Liver (tissue), 9 donors: ENCODE data around the gene SNX20. TPM values are rescaled to one million over a fixed set of nuclear protein-coding genes. Genes with fewer than 3 reads are reported as not detected.

Experiments used
- DNase-seq: peaks from one replicate; pipeline ENCODE4 v3.0.0-alpha.2; 2017; ENCODE audit warnings: low spot score
- H3K27ac ChIP-seq, 2 donors: one replicate each; pipeline ENCODE4 v1.7.0; 2013; ENCODE audit warnings: inconsistent platforms in 2 of 2, low read length in 2 of 2, control low read depth in 1 of 2, low read depth in 1 of 2, mild to moderate bottlenecking in 1 of 2
- H3K27me3 ChIP-seq, 4 donors: one replicate each; pipeline versions ENCODE4 v1.6.1 to v1.7.0; 2013; ENCODE audit warnings: low read length in 3 of 4, inconsistent platforms in 1 of 4, mild to moderate bottlenecking in 1 of 4, moderate library complexity in 1 of 4; ENCODE audit not compliant: control insufficient read depth in 4 of 4, insufficient read depth in 4 of 4
- H3K36me3 ChIP-seq, 4 donors: one replicate each; pipeline versions ENCODE4 v1.6.1 to v1.7.0; 2013; ENCODE audit warnings: low read length in 3 of 4, mild to moderate bottlenecking in 3 of 4, low read depth in 1 of 4, moderate library complexity in 1 of 4; ENCODE audit not compliant: control insufficient read depth in 4 of 4, insufficient read depth in 3 of 4
- H3K4me1 ChIP-seq, 4 donors: one replicate each; pipeline versions ENCODE4 v1.6.1 to v1.7.0; 2013; ENCODE audit warnings: low read length in 3 of 4, mild to moderate bottlenecking in 3 of 4, moderate library complexity in 1 of 4; ENCODE audit not compliant: control insufficient read depth in 4 of 4, insufficient read depth in 4 of 4
- H3K4me3 ChIP-seq, 3 donors: one replicate each; pipeline versions ENCODE4 v1.6.1 to v1.7.0; 2013; ENCODE audit warnings: low read length in 3 of 3, control low read depth in 1 of 3, low read depth in 1 of 3, mild to moderate bottlenecking in 1 of 3
- H3K9ac ChIP-seq, 2 donors: one replicate each; pipeline ENCODE4 v1.7.0; 2013; ENCODE audit warnings: low read length in 2 of 2, mild to moderate bottlenecking in 2 of 2, moderate library complexity in 2 of 2, control low read depth in 1 of 2, low read depth in 1 of 2
- H3K9me3 ChIP-seq, 4 donors: one replicate each; pipeline versions ENCODE4 v1.6.1 to v1.7.0; 2013; ENCODE audit warnings: low read length in 3 of 4; ENCODE audit not compliant: control insufficient read depth in 4 of 4
- FOXA1 ChIP-seq: IDR thresholded peaks from 2 replicates; pipeline ENCODE4 v1.6.1; 2016; ENCODE audit warnings: antibody characterized with exemption
- FOXA2 ChIP-seq: IDR thresholded peaks from 2 replicates; pipeline ENCODE4 v1.6.1; 2016; ENCODE audit warnings: antibody characterized with exemption
- GABPA ChIP-seq, 2 donors: IDR thresholded peaks in 1 of 2; conservative IDR thresholded peaks in 1 of 2; 2 replicates each; pipeline ENCODE4 v1.6.1; 2016; ENCODE audit warnings: antibody characterized with exemption in 2 of 2, mild to moderate bottlenecking in 1 of 2, moderate library complexity in 1 of 2
- HNF4A ChIP-seq, 2 donors: conservative IDR thresholded peaks; 2 replicates each; pipeline ENCODE4 v1.6.1; 2016; ENCODE audit warnings: antibody characterized with exemption in 2 of 2, mild to moderate bottlenecking in 2 of 2
- HNF4G ChIP-seq: IDR thresholded peaks from 2 replicates; pipeline ENCODE4 v1.6.1; 2016; ENCODE audit warnings: antibody characterized with exemption
- JUND ChIP-seq, 2 donors: IDR thresholded peaks; 2 replicates each; pipeline ENCODE4 v1.6.1; 2016; ENCODE audit warnings: antibody characterized with exemption in 2 of 2
- RAD21 ChIP-seq, 2 donors: IDR thresholded peaks; 2 replicates each; pipeline ENCODE4 v1.6.1; 2016; ENCODE audit warnings: antibody characterized with exemption in 2 of 2, mild to moderate bottlenecking in 2 of 2
- RXRA ChIP-seq, 2 donors: IDR thresholded peaks; 2 replicates each; pipeline ENCODE4 v1.6.1; 2017 to 2018; ENCODE audit warnings: antibody characterized with exemption in 2 of 2, mild to moderate bottlenecking in 1 of 2
- SP1 ChIP-seq: IDR thresholded peaks from 2 replicates; pipeline ENCODE4 v1.6.1; 2018; ENCODE audit warnings: antibody characterized with exemption, mild to moderate bottlenecking
- TAF1 ChIP-seq: conservative IDR thresholded peaks from 2 replicates; pipeline ENCODE4 v1.6.1; 2016; ENCODE audit warnings: antibody characterized with exemption, mild to moderate bottlenecking
- YY1 ChIP-seq: IDR thresholded peaks from 2 replicates; pipeline ENCODE4 v1.6.1; 2016; ENCODE audit warnings: antibody characterized with exemption, mild to moderate bottlenecking
- WGBS: extraction: QIAGEN DNeasy Blood & Tissue Kit; methylation state at CpG from one replicate; pipeline ENCODE4 v1.1.7; 2013; 5-methylcytosine and 5-hydroxymethylcytosine counted together
- polyA plus RNA-seq, 2 donors: library from polyadenylated mRNA; stranded (reverse) in 1 of 2; unstranded in 1 of 2; fragments of 200-250 nt in 1 of 2; fragments of >200 nt in 1 of 2; fragmentation: Nextera tagmentation in 1 of 2; extraction: Ambion mirVana in 1 of 2; gene quantifications; one replicate each; pipeline versions ENCODE4 v1.2.1 to v1.2.3, GENCODE V29; 2013 to 2015
- total RNA-seq, 2 donors: library from RNA; depleted of rRNA; stranded (reverse); fragments of >200 nt; gene quantifications; one replicate each; pipeline ENCODE4 v1.2.3, GENCODE V29; 2014
- TF ChIP-seq, protein P1 (sequence below): IDR thresholded peaks from 2 replicates; pipeline ENCODE4 v1.6.1; 2016; ENCODE audit warnings: antibody characterized with exemption
- TF ChIP-seq, protein P2 (sequence below): IDR thresholded peaks from 2 replicates; pipeline ENCODE4 v1.6.1; 2016; ENCODE audit warnings: antibody characterized with exemption, mild to moderate bottlenecking
- TF ChIP-seq, protein P3 (sequence below): IDR thresholded peaks from 2 replicates; pipeline ENCODE4 v1.6.1; 2016; ENCODE audit warnings: antibody characterized with exemption
- TF ChIP-seq, protein P4 (sequence below): IDR thresholded peaks from 2 replicates; pipeline ENCODE4 v1.6.1; 2016; ENCODE audit warnings: antibody characterized with exemption
- TF ChIP-seq, protein P5 (sequence below): fragments of 150-350 bp; IDR thresholded peaks from 2 replicates; pipeline ENCODE4 v1.5.1; 2017; ENCODE audit warnings: improper control_type of control experiment, low read depth, low read length; ENCODE audit not compliant: missing input control
- donor health status: healthy.
- donor health status: healthy.
- donor health status: healthy.
- donor health status: healthy.
- donor health status: healthy.

The SNX20 gene
- total and polyA plus RNA-seq, 4 donors = 0.40 to 3.5 (median 0.98) TPM

DNA sequence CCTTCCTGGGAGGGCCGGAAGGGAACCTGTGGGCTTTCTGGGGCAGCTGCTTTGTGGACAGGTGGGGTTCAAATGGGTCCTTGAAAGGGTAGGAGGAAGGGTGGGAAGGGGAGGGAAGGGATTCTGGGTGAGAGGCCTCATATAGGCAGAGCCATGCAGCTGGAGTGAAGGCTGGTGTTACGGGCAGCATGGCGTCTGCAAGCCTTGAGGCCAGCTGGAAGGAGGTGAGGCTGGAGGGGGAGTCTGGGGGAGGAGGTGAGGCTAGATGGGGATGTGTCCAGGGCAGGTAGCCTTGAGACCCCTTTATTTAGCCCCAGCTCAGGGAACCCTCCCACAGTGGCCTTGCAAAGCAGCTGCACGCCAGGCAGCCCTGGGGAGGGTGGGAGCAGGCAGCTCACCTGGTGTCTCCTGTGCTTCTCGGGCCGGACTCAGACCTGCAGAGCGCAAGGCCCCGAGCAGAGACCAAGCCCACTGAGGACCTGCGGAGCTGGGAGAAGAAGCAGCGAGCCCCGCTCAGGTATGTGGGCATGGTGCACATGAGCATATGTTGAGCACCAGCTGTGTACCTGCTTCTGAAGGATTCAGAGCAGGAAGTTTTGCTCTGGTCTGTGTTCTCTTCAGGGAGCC, 50.6 kb downstream of the SNX20 start:
- no peak overlapping the region for H3K9ac ChIP-seq
- H3K4me1 ChIP-seq = no peaks in the 10 kb centered on the region
- no peak for DNase-seq
- no peak for TF ChIP-seq YY1
- TF ChIP-seq, protein P1, sequence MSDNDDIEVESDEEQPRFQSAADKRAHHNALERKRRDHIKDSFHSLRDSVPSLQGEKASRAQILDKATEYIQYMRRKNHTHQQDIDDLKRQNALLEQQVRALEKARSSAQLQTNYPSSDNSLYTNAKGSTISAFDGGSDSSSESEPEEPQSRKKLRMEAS = no peak
- no peak for TF ChIP-seq JUND (IDR thresholded peaks at IDR 0.05)
- TF ChIP-seq, protein P2, sequence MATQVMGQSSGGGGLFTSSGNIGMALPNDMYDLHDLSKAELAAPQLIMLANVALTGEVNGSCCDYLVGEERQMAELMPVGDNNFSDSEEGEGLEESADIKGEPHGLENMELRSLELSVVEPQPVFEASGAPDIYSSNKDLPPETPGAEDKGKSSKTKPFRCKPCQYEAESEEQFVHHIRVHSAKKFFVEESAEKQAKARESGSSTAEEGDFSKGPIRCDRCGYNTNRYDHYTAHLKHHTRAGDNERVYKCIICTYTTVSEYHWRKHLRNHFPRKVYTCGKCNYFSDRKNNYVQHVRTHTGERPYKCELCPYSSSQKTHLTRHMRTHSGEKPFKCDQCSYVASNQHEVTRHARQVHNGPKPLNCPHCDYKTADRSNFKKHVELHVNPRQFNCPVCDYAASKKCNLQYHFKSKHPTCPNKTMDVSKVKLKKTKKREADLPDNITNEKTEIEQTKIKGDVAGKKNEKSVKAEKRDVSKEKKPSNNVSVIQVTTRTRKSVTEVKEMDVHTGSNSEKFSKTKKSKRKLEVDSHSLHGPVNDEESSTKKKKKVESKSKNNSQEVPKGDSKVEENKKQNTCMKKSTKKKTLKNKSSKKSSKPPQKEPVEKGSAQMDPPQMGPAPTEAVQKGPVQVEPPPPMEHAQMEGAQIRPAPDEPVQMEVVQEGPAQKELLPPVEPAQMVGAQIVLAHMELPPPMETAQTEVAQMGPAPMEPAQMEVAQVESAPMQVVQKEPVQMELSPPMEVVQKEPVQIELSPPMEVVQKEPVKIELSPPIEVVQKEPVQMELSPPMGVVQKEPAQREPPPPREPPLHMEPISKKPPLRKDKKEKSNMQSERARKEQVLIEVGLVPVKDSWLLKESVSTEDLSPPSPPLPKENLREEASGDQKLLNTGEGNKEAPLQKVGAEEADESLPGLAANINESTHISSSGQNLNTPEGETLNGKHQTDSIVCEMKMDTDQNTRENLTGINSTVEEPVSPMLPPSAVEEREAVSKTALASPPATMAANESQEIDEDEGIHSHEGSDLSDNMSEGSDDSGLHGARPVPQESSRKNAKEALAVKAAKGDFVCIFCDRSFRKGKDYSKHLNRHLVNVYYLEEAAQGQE = no peak
- TF ChIP-seq, protein P3, sequence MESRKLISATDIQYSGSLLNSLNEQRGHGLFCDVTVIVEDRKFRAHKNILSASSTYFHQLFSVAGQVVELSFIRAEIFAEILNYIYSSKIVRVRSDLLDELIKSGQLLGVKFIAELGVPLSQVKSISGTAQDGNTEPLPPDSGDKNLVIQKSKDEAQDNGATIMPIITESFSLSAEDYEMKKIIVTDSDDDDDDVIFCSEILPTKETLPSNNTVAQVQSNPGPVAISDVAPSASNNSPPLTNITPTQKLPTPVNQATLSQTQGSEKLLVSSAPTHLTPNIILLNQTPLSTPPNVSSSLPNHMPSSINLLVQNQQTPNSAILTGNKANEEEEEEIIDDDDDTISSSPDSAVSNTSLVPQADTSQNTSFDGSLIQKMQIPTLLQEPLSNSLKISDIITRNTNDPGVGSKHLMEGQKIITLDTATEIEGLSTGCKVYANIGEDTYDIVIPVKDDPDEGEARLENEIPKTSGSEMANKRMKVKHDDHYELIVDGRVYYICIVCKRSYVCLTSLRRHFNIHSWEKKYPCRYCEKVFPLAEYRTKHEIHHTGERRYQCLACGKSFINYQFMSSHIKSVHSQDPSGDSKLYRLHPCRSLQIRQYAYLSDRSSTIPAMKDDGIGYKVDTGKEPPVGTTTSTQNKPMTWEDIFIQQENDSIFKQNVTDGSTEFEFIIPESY = no peak
- TF ChIP-seq RAD21 (IDR thresholded peaks at IDR 0.05) = no peak
- no peak for TF ChIP-seq HNF4G
- no peak for TF ChIP-seq TAF1
- TF ChIP-seq, protein P4, sequence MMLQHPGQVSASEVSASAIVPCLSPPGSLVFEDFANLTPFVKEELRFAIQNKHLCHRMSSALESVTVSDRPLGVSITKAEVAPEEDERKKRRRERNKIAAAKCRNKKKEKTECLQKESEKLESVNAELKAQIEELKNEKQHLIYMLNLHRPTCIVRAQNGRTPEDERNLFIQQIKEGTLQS = no peak
- no peak for TF ChIP-seq SP1
- H3K4me3 ChIP-seq = no peak overlapping the region
- no peaks in the 10 kb centered on the region for H3K9me3 ChIP-seq
- H3K27me3 ChIP-seq = no peaks in the 10 kb centered on the region
- WGBS = 95% methylated on average over 11 of the region's 11 CpGs
- no peaks in the 10 kb centered on the region for H3K36me3 ChIP-seq
- no peak overlapping the region for H3K27ac ChIP-seq

GRCh38 chr16:50629334-50629733, 51.8 kb downstream of the SNX20 start:
- 91% methylated on average over 4 of the region's 4 CpGs for WGBS
- H3K4me3 ChIP-seq = no peak overlapping the region
- TF ChIP-seq, protein P5, sequence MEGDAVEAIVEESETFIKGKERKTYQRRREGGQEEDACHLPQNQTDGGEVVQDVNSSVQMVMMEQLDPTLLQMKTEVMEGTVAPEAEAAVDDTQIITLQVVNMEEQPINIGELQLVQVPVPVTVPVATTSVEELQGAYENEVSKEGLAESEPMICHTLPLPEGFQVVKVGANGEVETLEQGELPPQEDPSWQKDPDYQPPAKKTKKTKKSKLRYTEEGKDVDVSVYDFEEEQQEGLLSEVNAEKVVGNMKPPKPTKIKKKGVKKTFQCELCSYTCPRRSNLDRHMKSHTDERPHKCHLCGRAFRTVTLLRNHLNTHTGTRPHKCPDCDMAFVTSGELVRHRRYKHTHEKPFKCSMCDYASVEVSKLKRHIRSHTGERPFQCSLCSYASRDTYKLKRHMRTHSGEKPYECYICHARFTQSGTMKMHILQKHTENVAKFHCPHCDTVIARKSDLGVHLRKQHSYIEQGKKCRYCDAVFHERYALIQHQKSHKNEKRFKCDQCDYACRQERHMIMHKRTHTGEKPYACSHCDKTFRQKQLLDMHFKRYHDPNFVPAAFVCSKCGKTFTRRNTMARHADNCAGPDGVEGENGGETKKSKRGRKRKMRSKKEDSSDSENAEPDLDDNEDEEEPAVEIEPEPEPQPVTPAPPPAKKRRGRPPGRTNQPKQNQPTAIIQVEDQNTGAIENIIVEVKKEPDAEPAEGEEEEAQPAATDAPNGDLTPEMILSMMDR = no peak
- TF ChIP-seq YY1 = no peak
- no peak for TF ChIP-seq JUND (IDR thresholded peaks at IDR 0.05)
- no peak for TF ChIP-seq HNF4G
- TF ChIP-seq RAD21 (IDR thresholded peaks at IDR 0.05) = no peak
- TF ChIP-seq TAF1 = no peak
- TF ChIP-seq SP1 = no peak
- no peak for TF ChIP-seq HNF4A (conservative IDR thresholded peaks at IDR 0.05)
- TF ChIP-seq, protein P4 = no peak
- TF ChIP-seq, protein P3 = no peak
- no peak for TF ChIP-seq RXRA (IDR thresholded peaks at IDR 0.05)
- no peak for TF ChIP-seq FOXA2
- TF ChIP-seq, protein P2 = no peak
- no peak for TF ChIP-seq FOXA1
- no peak for TF ChIP-seq GABPA (IDR thresholded peaks at IDR 0.05 in 1 of 2, conservative IDR thresholded peaks at IDR 0.05 in 1 of 2)

More at GRCh38 chr16:50629334-50629733, 51.8 kb downstream of the SNX20 start:
- H3K27me3 ChIP-seq = no peaks in the 10 kb centered on the region
- no peaks in the 10 kb centered on the region for H3K9me3 ChIP-seq
- H3K36me3 ChIP-seq = no peaks in the 10 kb centered on the region
- H3K9ac ChIP-seq = no peak overlapping the region
- no peak for DNase-seq
- H3K27ac ChIP-seq = no peak overlapping the region
- H3K4me1 ChIP-seq = no peaks in the 10 kb centered on the region
